Hepatocyte (in vitro differentiated cells): ENCODE results near the gene C19orf53.

Experiments used
- CTCF ChIP-seq: fragments of 200-600 bp; sonication (generic); IDR thresholded peaks from 2 replicates; pipeline ENCODE4 v1.5.1; 2016; ENCODE audit warnings: antibody characterized with exemption, mild to moderate bottlenecking; ENCODE audit not compliant: poor library complexity
- EZH2 ChIP-seq: fragments of 200-600 bp; sonication (generic); IDR thresholded peaks from 2 replicates; pipeline ENCODE4 v1.6.1; 2016; ENCODE audit warnings: antibody characterized with exemption, mild to moderate bottlenecking, borderline replicate concordance

DNA sequence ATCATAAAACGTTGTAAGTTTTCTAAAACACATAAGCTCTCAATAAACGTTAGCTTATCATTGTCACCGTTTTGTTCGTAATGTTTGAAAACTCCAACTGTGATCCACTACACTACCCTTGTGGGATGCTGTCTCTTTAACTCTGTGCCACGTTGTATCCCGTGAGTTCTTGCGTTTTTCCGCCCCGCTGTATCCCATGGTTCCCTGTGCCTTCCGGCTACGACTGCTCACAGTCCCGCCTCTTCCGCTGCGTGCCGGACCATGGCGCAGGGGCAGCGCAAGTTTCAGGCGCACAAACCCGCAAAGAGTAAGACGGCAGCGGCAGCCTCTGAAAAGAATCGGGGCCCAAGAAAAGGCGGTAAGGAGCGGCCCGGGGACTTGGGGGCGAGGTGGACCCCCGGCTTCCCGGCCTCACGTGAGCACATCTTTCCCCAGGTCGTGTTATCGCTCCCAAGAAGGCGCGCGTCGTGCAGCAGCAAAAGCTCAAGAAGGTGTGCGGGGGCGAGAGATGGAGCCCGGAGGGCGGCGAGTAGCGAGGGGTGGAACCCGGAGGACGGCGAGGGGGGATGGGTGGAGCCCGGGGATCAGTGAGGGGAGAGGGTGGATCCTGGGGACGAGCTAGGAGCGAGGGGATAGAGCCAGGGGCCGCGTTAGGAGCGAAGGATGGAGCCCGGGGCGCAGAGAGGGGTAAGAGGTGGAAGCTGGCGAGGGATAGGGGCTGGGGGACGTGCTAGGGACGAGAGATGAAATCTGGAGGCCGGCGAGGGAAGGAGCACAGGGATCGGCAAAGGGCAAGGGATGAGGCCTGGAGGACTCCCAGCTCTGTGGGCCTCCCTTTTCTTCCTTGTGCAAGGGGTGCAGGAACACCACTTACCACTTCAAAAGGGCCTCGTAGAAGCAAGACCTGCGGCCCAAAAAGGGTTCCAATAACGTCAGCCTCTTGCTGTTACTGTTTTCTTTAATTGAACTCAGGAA lies at the start of gene C19orf53:
- no peak for TF ChIP-seq CTCF
- no peak for TF ChIP-seq EZH2
